Stimulated activated CD4-positive, alpha-beta T cell treated with anti-CD3 and anti-CD28 coated beads, Interleukin-2, amount 100 ng/mL, for 48 hours (primary cell): ENCODE data around the gene HMOX2.

Experiments used
- DNase-seq, 2 donors: peaks; one replicate each; pipeline ENCODE4 v3.0.0-alpha.2; 2020

Gene HMOX2

DNA sequence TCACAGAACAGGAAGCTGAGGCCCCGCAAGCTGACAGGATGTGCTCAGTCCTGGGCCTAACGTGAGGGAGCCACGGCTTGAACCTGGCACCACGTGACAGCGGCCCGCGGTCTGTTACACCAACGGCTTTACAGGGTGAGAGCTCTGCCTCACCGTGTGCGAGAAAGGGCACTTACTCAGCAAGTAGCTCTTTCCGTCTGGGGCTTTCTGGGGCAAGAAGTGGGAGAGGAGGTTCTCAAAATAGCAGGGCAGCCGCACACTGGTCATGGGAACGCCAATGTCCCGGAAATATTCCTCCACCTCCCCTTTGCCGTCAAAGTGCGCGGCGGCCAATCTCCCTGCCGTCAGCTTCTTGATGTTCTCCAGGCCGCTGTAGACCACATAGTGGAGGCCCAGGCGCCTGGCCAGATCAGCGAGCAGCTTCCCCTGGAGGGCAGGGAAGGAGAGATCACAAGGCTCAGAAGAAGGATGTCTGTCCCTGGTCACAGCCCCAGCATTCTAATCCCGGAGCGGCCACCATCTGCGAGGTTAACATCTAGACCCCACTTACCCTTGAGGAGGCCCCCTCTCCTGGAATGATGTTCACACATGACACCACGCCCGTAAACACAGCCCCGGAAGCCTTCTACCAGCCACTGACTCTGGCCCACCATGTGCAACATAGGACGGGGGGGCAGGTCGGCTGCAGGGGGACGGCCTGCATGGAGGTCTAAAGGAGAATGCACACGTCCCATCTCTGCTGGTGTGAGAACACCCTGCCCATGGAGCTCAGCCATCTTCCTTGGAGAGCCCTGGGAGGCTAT lies 10.0 kb upstream of the HMOX2 start:
- peak; percentile 40 to 45 for DNase-seq

GRCh38 chr16:4467916-4468315 lies 8.3 kb upstream of the HMOX2 start:
- no peak for DNase-seq

DNA sequence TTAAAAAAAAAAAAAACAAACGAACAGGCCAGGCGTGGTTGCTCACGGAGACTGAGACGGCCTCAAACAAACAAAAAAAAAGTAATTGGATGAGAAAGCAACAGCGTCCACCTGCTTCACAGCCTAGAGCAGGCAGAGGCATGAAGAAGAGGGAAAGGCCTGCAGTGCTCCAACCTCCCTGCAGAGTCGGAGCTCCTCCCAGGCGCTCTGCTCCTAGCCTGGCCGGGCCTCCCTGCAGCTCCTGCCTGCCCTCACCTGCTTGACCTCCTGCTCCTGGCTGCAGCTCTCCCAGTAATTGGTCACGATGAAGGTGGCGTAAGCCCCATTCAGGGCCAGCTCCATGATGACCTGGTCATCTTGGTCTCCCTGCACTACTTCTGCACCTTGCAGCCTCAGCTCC lies 7.2 kb upstream of the HMOX2 start:
- no peak for DNase-seq

GRCh38 chr16:4471869-4472268 lies 4.3 kb upstream of the HMOX2 start:
- DNase-seq: no peak

- DNase-seq: no peak
These were observed 3.3 kb upstream of the HMOX2 start for GRCh38 chr16:4472880-4473279.

- DNase-seq: peak; percentile 82 to 84
These were observed 1.8 kb upstream of the HMOX2 start, which contains the start of gene NMRAL1 for GRCh38 chr16:4474192-4474961. Gene NMRAL1 (minus strand): TSS chr16:4474625. CDS start chr16:4474132, 493 bp downstream.

- DNase-seq: no peak
These were observed 1.8 kb downstream of the HMOX2 start for GRCh38 chr16:4477966-4478365.

- DNase-seq: no peak
These were observed 5.3 kb downstream of the HMOX2 start for GRCh38 chr16:4481526-4481925.

GRCh38 chr16:4481963-4482362 lies 5.8 kb downstream of the HMOX2 start:
- DNase-seq: no peak

- DNase-seq: no peak
These were observed 10.1 kb downstream of the HMOX2 start for GRCh38 chr16:4486126-4486893.

GRCh38 chr16:4487955-4488498 lies 11.8 kb downstream of the HMOX2 start:
- DNase-seq: no peak

GRCh38 chr16:4488499-4488967 lies 12.3 kb downstream of the HMOX2 start:
- no peak for DNase-seq

GRCh38 chr16:4489030-4489429 lies 12.8 kb downstream of the HMOX2 start:
- no peak for DNase-seq

- no peak for DNase-seq
These were observed 15.7 kb downstream of the HMOX2 start for GRCh38 chr16:4491898-4492297.

GRCh38 chr16:4494746-4495490 lies 18.7 kb downstream of the HMOX2 start:
- no peak for DNase-seq

DNA sequence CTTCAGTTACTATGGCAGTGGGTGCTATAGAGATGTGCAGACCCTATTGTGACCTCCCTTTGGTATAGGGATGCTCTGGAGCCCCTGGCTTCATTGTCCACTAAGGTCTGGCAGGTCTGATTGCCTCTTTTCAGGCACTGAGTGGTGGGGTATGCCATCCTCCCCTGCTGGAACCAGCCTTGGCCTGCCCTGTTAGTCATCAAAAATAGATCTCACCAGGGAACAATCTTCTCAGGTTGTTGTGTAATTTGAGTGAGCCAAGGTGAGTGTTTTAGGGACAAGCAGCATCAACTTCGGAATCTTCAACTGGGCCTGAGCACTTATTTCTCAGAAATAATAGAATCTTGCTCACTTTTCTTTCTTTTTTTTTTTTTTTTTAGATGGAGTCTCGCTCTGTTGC lies 19.6 kb downstream of the HMOX2 start:
- DNase-seq: no peak

DNA sequence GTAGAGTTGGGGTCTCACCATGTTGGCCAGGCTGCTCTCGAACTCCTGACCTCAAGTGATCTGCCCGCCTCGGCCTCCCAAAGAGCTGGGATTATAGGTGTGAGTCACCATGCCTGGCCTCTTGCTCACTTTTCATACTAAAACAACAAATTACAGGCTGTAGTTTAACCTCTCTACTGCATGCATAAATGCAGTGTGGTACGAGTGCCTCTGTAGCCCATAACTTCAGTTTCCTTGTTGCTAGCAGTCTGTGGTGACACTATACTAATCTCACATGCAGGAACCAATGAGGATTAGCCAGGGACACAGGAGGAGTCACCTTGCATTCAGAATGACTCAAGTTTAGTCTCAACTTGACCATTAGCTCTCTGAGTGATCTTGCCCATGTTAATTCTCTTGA lies 20.1 kb downstream of the HMOX2 start:
- no peak for DNase-seq

DNA sequence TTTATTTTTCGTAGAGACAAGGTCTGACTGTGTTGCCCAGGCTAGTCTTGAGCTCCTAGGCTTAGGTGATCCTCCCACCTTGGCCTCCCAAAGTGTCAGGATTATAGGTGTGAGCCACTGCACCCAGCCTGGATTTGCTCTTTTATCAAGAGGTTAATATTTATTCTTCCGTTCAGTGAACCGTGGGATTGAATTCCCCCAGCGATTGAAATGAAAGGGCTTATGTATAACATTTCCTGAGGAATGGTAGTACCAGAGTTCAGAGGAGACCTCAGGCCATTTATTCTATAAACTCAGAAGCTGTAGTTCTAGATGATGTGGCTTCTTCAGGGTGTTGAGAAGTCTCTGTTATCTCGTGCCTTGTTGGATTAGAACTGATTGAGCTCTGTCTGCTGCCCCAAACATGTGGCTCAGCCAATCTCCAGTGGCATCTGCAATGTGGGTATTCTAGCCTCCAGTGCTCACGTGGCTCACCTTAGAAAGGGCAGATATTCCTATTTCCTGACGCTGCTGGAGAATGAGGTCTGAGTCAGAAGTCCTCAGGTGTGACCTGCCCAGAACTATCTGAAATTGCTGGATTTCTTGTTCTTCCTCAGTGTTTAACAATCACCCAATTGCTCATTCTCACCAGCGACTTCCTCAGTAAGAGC lies 22.5 kb downstream of the HMOX2 start:
- DNase-seq: no peak

DNA sequence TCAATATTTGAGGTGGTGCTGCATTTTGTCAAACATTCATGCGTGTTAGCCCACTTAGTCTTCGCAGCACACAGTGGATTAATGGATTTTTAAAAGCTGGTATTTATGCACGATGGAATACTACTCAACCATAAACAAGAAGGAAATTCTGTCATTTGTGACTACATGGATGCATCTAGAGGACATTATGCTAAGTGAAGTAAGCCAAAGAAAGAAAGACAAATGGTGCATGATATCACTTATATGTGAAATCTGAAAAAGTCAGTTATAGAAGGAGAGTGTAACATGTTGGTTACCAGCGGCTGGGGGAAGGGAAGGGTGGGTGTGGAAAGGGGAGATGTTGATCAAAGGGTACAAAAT lies 23.0 kb downstream of the HMOX2 start:
- no peak for DNase-seq

DNA sequence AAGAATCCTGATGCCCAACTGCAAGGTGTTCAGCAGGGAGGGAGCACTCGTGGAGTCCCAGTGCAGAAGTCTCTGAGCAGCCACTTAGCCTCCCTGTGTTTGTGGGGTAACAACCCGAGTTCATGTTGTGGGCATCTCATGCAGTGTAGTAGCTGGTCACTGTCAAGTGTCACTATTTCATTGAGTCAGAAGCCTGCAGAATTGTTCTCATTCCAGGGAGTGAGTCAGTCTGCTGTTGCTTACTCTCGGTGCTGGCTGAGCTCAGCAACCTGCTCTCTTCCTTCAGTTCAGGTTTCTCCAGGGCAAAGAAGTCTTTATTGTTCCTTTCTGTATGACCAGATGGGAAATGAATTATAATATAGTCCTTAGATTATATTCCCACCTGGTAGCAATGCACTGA lies 24.1 kb downstream of the HMOX2 start:
- no peak for DNase-seq

GRCh38 chr16:4501071-4501478 lies 24.9 kb downstream of the HMOX2 start:
- DNase-seq: no peak
